Calu3 (cell line): ENCODE results near the gene KIF6. TPM values are rescaled to one million over a fixed set of nuclear protein-coding genes. Genes with fewer than 3 reads are reported as not detected.
A peak's percentile ranks its signal among the peaks of the same experiment; 100 is the strongest.

Source experiments
- BruUV-seq: library from RNA; stranded (reverse); fragments of 400-500 nt; replicated peaks from 2 replicates; lab custom pipeline; 2021; lab: Mats Ljungman, UMichigan
- CTCF ChIA-PET: fragments of 300-600 bp; sonication (Branson Sonifier 250); formaldehyde crosslinking; loops from one replicate; lab custom pipeline; 2022; ENCODE audit warnings: antibody characterized with exemption; lab: Charles Lee
- DNase-seq: peaks from one replicate; pipeline ENCODE4 v3.0.0; 2022
- H3K27ac Mint-ChIP-seq: one replicate; pipeline ENCODE4 v1.8.0; 2022; ENCODE audit warnings: mixed read lengths; ENCODE audit not compliant: unreplicated experiment
- H3K27me3 Mint-ChIP-seq: one replicate; pipeline ENCODE4 v1.8.0; 2022; ENCODE audit warnings: mixed read lengths; ENCODE audit not compliant: unreplicated experiment
- H3K36me3 Mint-ChIP-seq: one replicate; pipeline ENCODE4 v1.8.0; 2022; ENCODE audit warnings: mild to moderate bottlenecking, moderate library complexity, mixed read lengths; ENCODE audit not compliant: insufficient read depth, unreplicated experiment
- H3K4me1 Mint-ChIP-seq: one replicate; pipeline ENCODE4 v1.8.0; 2022; ENCODE audit warnings: mild to moderate bottlenecking, low read depth, mixed read lengths; ENCODE audit not compliant: unreplicated experiment
- H3K4me3 Mint-ChIP-seq: one replicate; pipeline ENCODE4 v1.8.0; 2022; ENCODE audit warnings: mild to moderate bottlenecking, low read depth, moderate library complexity, mixed read lengths; ENCODE audit not compliant: unreplicated experiment
- H3K9me3 Mint-ChIP-seq: one replicate; pipeline ENCODE4 v1.8.0; 2022; ENCODE audit warnings: low read depth, mixed read lengths; ENCODE audit not compliant: unreplicated experiment
- CTCF ChIP-seq: fragments of 200-600 bp; IDR thresholded peaks from one replicate; pipeline ENCODE4 v1.8.0; 2022; ENCODE audit warnings: antibody characterized with exemption; ENCODE audit not compliant: unreplicated experiment
- intact Hi-C: fragments of 100-400 bp; cut with micrococcal nuclease; formaldehyde crosslinking; loops from one replicate; pipeline ENCODE4 v1.10.0; 2022; ENCODE audit not compliant: unreplicated experiment
- total RNA-seq: library from RNA; stranded (reverse); gene quantifications from 2 replicates; pipeline ENCODE4 v1.2.3, GENCODE V29; 2022

The KIF6 gene
- total RNA-seq, 1 experiment from 2014 or later: 0.45 TPM

DNA sequence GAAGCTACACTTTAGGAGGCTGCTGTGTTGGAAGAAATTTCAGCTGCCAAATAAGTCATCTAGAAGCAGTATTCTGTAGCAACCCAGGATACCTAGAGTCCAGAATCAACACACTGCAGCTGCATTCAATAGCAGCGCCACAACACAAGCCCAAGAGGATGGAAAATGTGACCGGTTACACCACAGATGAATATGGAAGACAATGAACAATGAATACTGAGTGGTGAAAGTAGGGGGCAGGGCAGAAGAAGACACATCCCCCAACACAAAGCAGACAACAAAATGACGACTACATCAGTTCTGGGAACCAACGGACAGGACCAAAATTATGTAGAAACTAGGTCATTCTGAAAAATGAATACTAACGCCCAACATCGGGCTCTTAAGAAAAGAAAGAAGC, 38.2 kb downstream of the KIF6 start:
- no peak for DNase-seq
- no peaks in the 10 kb centered on the region for H3K36me3 Mint-ChIP-seq
- H3K9me3 Mint-ChIP-seq: peaks cover 9% of the 10 kb centered on the region
- TF ChIP-seq CTCF: no peak
- BruUV-seq: no TSS peak
- intact Hi-C loops: no loop called here
- no peaks in the 10 kb centered on the region for H3K4me1 Mint-ChIP-seq
- H3K4me3 Mint-ChIP-seq: no peak overlapping the region
- H3K27ac Mint-ChIP-seq: no peak overlapping the region
- peaks cover 24% of the 10 kb centered on the region for H3K27me3 Mint-ChIP-seq
- CTCF ChIA-PET: no interaction called here

DNA sequence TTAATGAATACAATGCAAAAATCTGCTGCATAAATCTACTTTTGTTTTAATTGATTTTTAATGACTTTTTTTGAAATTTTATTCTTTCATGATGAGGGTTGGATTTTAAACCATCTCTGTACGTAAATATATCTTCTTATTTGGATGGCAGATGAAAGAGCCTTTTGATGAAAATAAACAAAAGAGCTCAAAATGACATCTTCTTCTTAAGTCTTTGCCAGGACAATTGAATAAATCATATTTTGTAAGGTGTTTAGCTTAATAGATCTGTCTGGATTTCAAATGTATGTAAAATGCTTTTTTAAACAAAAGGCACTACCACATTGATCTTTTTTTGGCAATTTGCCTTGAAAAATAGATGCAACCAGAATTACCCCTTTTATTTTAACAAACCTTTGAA, 39.3 kb downstream of the KIF6 start:
- TF ChIP-seq CTCF: no peak
- Mint-ChIP-seq H3K36me3 (no peaks in the 10 kb centered on the region), H3K4me3 (no peak overlapping the region), H3K27me3 (peaks cover 21% of the 10 kb centered on the region), H3K9me3 (peaks cover 9% of the 10 kb centered on the region), H3K4me1 (no peaks in the 10 kb centered on the region), H3K27ac (no peak overlapping the region)
- DNase-seq: no peak
- CTCF ChIA-PET: no interaction called here
- BruUV-seq: no TSS peak
- intact Hi-C loops: no loop called here

GRCh38 chr6:39685489-39685826, 39.8 kb downstream of the KIF6 start:
- H3K9me3 Mint-ChIP-seq: peaks cover 9% of the 10 kb centered on the region
- intact Hi-C loops: no loop called here
- CTCF ChIA-PET: no interaction called here
- H3K27ac Mint-ChIP-seq: no peak overlapping the region
- no peak overlapping the region for H3K4me3 Mint-ChIP-seq
- peaks cover 16% of the 10 kb centered on the region for H3K27me3 Mint-ChIP-seq
- TF ChIP-seq CTCF: no peak
- no TSS peak for BruUV-seq
- H3K36me3 Mint-ChIP-seq: no peaks in the 10 kb centered on the region
- no peaks in the 10 kb centered on the region for H3K4me1 Mint-ChIP-seq
- DNase-seq: no peak

DNA sequence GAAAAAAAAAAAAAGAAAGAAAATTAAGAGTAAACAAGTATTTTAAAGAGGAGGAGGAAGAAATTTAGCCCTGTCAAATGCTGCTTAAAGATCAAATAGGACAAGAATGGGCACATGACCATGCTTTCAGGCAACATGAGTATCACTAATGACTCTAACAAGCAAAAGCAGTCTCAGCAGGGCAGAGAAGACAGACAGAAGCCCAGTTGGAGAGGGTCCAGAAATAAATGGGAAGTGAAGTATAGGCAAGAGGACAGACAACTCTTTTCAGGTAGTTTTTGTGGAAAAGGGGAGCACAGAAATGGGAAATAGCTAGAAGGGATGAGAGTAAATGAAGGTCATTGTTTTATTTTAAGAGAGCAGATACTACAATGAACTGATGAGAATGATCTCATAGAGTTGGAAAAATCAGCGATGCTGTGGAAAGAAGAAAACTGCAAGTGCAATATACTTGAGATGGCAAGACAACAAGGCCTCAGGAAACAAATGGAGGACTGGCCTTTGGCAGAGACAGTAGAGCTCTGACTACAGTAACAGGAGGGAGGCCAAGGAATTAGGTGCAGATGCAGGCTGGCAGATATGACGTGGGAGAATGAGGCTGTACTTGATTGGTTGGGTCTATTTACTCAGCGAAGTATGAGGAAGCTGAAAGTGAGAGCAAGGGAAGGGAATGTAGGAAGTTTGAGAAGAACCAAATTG, 40.3 kb downstream of the KIF6 start:
- H3K4me3 Mint-ChIP-seq: no peak overlapping the region
- no peaks in the 10 kb centered on the region for H3K36me3 Mint-ChIP-seq
- H3K27ac Mint-ChIP-seq: no peak overlapping the region
- intact Hi-C loops: no loop called here
- no peak for TF ChIP-seq CTCF
- BruUV-seq: no TSS peak
- CTCF ChIA-PET: no interaction called here
- H3K9me3 Mint-ChIP-seq: peaks cover 9% of the 10 kb centered on the region
- DNase-seq: peak; percentile 35
- H3K27me3 Mint-ChIP-seq: peaks cover 16% of the 10 kb centered on the region
- no peaks in the 10 kb centered on the region for H3K4me1 Mint-ChIP-seq
